Hepatocyte (in vitro differentiated cells): Measurements from ENCODE around the gene ZNF804A.

ENCODE experiments used
- EZH2 ChIP-seq: fragments of 200-600 bp; sonication (generic); IDR thresholded peaks from 2 replicates; pipeline ENCODE4 v1.6.1; 2016; ENCODE audit warnings: antibody characterized with exemption, mild to moderate bottlenecking, borderline replicate concordance
- EZH2phosphoT487 ChIP-seq: fragments of 200-600 bp; sonication (generic); IDR thresholded peaks from one replicate; pipeline ENCODE4 v1.6.1; 2018; ENCODE audit warnings: antibody characterized with exemption, mild to moderate bottlenecking, low read depth, moderate library complexity; ENCODE audit not compliant: unreplicated experiment, severe bottlenecking
- TF ChIP-seq, protein P1 (sequence below): fragments of 200-600 bp; sonication (generic); IDR thresholded peaks from 2 replicates; pipeline ENCODE4 v1.5.1; 2016; ENCODE audit warnings: antibody characterized with exemption, mild to moderate bottlenecking; ENCODE audit not compliant: poor library complexity

DNA sequence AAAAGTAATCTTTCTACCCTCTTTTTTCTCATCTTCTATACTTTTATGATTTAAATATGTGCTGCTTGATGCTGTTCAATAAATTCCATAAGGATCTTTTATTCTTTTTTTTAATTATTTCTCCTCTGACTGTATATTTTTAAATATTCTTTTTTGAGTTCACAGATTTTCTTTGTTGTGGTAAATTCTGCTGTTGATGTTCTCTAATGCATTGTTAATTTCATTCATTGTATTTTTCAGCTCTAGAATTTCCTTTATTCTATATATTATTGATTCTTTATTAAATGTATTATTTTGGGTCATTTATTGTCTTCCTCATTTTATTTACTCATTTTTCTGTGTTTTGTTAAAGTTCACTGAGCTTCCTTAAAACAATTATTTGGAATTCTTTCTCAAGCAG lies 260.9 kb downstream of the ZNF804A start:
- no peak for TF ChIP-seq EZH2phosphoT487
- TF ChIP-seq, protein P1, sequence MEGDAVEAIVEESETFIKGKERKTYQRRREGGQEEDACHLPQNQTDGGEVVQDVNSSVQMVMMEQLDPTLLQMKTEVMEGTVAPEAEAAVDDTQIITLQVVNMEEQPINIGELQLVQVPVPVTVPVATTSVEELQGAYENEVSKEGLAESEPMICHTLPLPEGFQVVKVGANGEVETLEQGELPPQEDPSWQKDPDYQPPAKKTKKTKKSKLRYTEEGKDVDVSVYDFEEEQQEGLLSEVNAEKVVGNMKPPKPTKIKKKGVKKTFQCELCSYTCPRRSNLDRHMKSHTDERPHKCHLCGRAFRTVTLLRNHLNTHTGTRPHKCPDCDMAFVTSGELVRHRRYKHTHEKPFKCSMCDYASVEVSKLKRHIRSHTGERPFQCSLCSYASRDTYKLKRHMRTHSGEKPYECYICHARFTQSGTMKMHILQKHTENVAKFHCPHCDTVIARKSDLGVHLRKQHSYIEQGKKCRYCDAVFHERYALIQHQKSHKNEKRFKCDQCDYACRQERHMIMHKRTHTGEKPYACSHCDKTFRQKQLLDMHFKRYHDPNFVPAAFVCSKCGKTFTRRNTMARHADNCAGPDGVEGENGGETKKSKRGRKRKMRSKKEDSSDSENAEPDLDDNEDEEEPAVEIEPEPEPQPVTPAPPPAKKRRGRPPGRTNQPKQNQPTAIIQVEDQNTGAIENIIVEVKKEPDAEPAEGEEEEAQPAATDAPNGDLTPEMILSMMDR: no peak
- no peak for TF ChIP-seq EZH2
